Omental fat pad (tissue), 4 donors: ENCODE data around the gene KCNJ6. TPM values are rescaled to one million over a fixed set of nuclear protein-coding genes. Genes with fewer than 3 reads are reported as not detected.

ENCODE experiments used
- ATAC-seq: fragments of 150-250 bp; one replicate; pipeline ENCODE4 v1.9.1; 2016; ENCODE audit warnings: mild to moderate bottlenecking, moderate library complexity; ENCODE audit not compliant: low FRiP score
- DNase-seq: peaks from one replicate; pipeline ENCODE4 v3.0.0-alpha.2; 2019; ENCODE audit warnings: low spot score
- total RNA-seq, 4 donors: library from RNA; depleted of rRNA; stranded (reverse); fragments of >200 nt; gene quantifications; one replicate each; pipeline ENCODE4 v1.1.0, GENCODE V29; 2016
- TF ChIP-seq, protein P1 (sequence below), 3 donors: fragments of 450-650 bp; IDR thresholded peaks; one replicate each; pipeline ENCODE4 v1.5.1; 2016 to 2017; ENCODE audit warnings: antibody characterized with exemption in 3 of 3, mild to moderate bottlenecking in 3 of 3, moderate library complexity in 2 of 3

The KCNJ6 gene
- total RNA-seq, 4 donors from 2014 or later: not detected

DNA sequence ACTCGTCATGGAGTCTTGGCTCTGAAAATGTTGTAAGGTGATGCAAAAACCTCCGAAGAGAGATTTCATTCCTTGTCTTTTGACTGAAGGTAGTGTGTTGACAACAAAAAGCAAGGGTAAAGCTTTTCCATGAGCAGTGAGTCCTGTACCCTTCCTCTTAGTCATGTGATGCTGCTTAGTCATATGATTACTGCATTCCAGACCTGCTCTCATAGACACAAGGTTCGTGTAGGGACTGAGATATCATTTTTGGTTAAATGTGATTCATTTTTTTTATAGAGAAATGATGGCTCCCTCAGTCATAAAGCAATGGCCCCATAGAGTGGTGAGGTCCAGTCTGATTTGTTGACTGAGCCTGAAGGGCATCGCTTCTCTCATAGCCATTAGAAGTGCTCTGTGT is 9.2 kb downstream of the KCNJ6 start:
- DNase-seq (no peak), ATAC-seq (no peak)
- TF ChIP-seq, protein P1, sequence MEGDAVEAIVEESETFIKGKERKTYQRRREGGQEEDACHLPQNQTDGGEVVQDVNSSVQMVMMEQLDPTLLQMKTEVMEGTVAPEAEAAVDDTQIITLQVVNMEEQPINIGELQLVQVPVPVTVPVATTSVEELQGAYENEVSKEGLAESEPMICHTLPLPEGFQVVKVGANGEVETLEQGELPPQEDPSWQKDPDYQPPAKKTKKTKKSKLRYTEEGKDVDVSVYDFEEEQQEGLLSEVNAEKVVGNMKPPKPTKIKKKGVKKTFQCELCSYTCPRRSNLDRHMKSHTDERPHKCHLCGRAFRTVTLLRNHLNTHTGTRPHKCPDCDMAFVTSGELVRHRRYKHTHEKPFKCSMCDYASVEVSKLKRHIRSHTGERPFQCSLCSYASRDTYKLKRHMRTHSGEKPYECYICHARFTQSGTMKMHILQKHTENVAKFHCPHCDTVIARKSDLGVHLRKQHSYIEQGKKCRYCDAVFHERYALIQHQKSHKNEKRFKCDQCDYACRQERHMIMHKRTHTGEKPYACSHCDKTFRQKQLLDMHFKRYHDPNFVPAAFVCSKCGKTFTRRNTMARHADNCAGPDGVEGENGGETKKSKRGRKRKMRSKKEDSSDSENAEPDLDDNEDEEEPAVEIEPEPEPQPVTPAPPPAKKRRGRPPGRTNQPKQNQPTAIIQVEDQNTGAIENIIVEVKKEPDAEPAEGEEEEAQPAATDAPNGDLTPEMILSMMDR (IDR thresholded peaks at IDR 0.05): no peak

DNA sequence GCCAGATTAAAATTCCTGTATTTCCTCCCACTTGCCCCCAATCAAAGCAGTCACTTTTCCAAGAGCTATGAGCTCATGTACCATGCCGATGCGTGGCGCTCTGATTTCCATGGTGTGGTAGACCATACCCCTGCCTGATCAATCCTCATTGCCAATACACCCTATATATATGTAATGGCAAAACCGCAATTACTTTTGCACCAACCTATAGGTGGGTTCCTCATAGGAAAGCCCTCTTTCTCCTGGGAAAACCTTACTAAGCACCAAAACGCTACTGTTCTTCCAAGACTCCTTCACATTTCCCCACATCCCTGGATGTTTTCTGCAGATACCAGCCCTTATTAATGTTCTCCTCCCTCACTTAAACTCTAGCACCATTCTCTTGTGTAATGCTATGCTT is 11.0 kb downstream of the KCNJ6 start:
- TF ChIP-seq, protein P1 (IDR thresholded peaks at IDR 0.05): no peak
- ATAC-seq (no peak), DNase-seq (no peak)

DNA sequence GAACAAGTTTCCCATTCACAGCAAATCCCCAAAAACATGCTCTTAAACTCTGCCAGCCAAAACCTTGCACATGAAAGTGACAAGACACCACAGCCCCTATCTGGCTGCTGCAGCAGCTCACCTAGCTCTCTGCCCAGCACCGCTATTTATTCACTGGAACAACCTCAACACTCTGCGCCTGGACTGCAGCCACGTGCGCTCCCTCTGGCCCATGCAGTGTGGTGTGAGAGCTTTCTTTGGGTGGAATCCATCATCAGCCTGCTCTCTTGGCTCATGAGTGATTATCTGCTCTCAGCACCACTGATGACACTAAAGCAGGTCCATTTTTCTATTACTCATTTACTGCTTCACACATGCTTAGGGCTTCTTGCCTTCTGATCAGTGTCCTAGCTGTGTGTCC is 11.4 kb downstream of the KCNJ6 start:
- no peak for DNase-seq
- ATAC-seq: no peak
- TF ChIP-seq, protein P1 (IDR thresholded peaks at IDR 0.05): no peak

DNA sequence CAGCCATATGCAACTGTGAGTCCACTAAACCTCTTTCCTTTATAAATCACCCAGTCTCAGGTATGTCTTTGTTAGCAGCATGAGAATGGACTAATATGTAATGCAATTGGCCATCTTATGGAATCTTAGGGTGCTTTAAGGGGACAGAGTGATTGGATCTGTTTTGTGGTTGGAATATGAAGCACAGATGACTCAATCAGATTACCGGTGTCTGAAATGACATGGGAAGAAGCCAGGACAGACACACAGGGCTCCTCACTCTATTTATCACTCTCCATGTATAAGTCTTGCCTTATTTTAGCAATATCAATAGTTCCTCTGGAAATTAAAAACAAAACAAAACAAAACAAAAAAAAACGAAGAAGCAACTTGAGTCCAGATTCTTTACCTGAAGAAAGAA is 12.9 kb downstream of the KCNJ6 start:
- TF ChIP-seq, protein P1 (IDR thresholded peaks at IDR 0.05): no peak
- DNase-seq (no peak), ATAC-seq (no peak)

DNA sequence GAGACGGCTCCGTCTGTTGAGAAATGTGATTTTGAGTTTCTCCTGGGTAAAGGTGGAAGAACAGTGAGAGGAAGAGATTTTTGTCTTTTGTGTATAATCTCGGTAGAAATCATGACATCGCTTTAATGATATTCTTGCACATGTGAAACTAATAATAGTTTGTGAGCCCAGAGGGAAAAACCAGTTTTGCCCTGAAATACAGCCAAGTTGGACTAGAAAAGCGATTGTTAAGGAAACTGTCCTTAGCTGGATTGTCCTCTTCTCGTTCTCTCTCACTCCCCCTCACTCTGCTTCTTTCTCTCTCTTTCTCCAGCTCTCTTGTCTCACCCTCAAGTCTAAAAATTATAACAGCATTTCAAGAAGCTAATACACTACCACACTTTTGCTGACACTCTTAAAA is 17.1 kb downstream of the KCNJ6 start:
- DNase-seq (no peak), ATAC-seq (no peak)
- TF ChIP-seq, protein P1 (IDR thresholded peaks at IDR 0.05): no peak

GRCh38 chr21:37896788-37897187 is 19.5 kb downstream of the KCNJ6 start:
- TF ChIP-seq, protein P1 (IDR thresholded peaks at IDR 0.05): no peak
- no peak for ATAC-seq
- no peak for DNase-seq

DNA sequence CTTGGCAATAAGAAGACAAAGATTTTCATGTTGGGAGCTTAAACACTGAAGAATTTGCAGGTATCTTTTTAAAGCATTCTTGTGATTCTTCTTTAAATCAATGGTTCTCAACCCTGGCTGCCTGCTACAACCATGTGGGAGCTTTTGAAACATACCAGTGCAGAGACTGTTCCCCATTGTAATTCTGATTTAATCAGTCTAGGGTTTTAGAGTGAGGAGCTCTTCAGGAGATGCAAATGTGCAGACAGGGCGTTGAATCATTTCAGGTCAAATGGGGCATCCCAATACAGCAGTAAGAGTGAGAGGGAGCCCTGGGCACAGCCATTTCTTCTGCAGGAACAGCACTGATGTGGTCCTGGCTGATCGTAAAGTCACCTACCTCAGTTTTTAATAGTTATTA is 24.3 kb downstream of the KCNJ6 start:
- TF ChIP-seq, protein P1 (IDR thresholded peaks at IDR 0.05): no peak
- ATAC-seq (no peak), DNase-seq (no peak)
